Gastroesophageal sphincter (tissue), 4 donors: ENCODE data around the gene CFAP410. TPM values are rescaled to one million over a fixed set of nuclear protein-coding genes. Genes with fewer than 3 reads are reported as not detected.

Source experiments
- ATAC-seq: fragments of 150-250 bp; one replicate; pipeline ENCODE4 v1.9.1; 2016; ENCODE audit warnings: mild to moderate bottlenecking, moderate library complexity
- H3K27ac ChIP-seq, 4 donors: fragments of 200-600 bp; sonication (generic) in 3 of 4; 1 replicate in 3 of 4; 2 replicates in 1 of 4; pipeline ENCODE4 v1.5.1; 2016 to 2019
- H3K27me3 ChIP-seq: fragments of 200-600 bp; sonication (generic); one replicate; pipeline ENCODE4 v1.5.1; 2019
- H3K36me3 ChIP-seq, 2 donors: fragments of 200-600 bp; sonication (generic); one replicate each; pipeline ENCODE4 v1.5.1; 2019; ENCODE audit warnings: control low read depth in 1 of 2
- H3K4me1 ChIP-seq, 3 donors: fragments of 200-600 bp; sonication (generic); 1 replicate in 2 of 3; 2 replicates in 1 of 3; pipeline ENCODE4 v1.5.1; 2016 to 2019; ENCODE audit warnings: control low read depth in 2 of 3
- H3K4me3 ChIP-seq, 2 donors: fragments of 200-600 bp; sonication (generic); one replicate each; pipeline ENCODE4 v1.5.1; 2019; ENCODE audit warnings: mild to moderate bottlenecking in 1 of 2, moderate library complexity in 1 of 2
- H3K9me3 ChIP-seq, 3 donors: fragments of 200-600 bp; sonication (generic); one replicate each; pipeline ENCODE4 v1.5.1; 2017 to 2019; ENCODE audit warnings: control low read depth in 2 of 3
- EP300 ChIP-seq: sonication (generic); formaldehyde crosslinking; IDR thresholded peaks from one replicate; pipeline ENCODE4 v1.6.1; 2017; ENCODE audit warnings: antibody characterized with exemption, mild to moderate bottlenecking
- POLR2A ChIP-seq, 2 donors: fragments of 450-650 bp; IDR thresholded peaks; one replicate each; pipeline ENCODE4 v1.6.1; 2017; ENCODE audit warnings: antibody characterized with exemption in 2 of 2, mild to moderate bottlenecking in 2 of 2, moderate library complexity in 1 of 2
- POLR2AphosphoS5 ChIP-seq: sonication (generic); formaldehyde crosslinking; IDR thresholded peaks from one replicate; pipeline ENCODE4 v1.6.1; 2017; ENCODE audit warnings: antibody characterized with exemption
- WGBS, 2 donors: methylation state at CpG; one replicate each; pipeline ENCODE4 v1.1.5; 2018; ENCODE audit warnings: low coverage in 1 of 2; 5-methylcytosine and 5-hydroxymethylcytosine counted together
- total RNA-seq, 4 donors: library from RNA; depleted of rRNA; stranded (reverse); fragments of >200 nt; gene quantifications; one replicate each; pipeline ENCODE4 v1.1.0, GENCODE V29; 2016
- TF ChIP-seq, protein P1 (sequence below), 4 experiments: fragments of 200-600 bp in 2 of 4; fragments of 450-650 bp in 2 of 4; sonication (generic) in 1 of 4; IDR thresholded peaks; one replicate each; pipeline ENCODE4 v1.5.1; 2017 to 2019; ENCODE audit warnings: antibody characterized with exemption in 4 of 4, mild to moderate bottlenecking in 2 of 4, moderate library complexity in 2 of 4

CFAP410 gene
- total RNA-seq, 4 donors from 2014 or later: 26.2 to 35.0 (median 30.2) TPM

DNA sequence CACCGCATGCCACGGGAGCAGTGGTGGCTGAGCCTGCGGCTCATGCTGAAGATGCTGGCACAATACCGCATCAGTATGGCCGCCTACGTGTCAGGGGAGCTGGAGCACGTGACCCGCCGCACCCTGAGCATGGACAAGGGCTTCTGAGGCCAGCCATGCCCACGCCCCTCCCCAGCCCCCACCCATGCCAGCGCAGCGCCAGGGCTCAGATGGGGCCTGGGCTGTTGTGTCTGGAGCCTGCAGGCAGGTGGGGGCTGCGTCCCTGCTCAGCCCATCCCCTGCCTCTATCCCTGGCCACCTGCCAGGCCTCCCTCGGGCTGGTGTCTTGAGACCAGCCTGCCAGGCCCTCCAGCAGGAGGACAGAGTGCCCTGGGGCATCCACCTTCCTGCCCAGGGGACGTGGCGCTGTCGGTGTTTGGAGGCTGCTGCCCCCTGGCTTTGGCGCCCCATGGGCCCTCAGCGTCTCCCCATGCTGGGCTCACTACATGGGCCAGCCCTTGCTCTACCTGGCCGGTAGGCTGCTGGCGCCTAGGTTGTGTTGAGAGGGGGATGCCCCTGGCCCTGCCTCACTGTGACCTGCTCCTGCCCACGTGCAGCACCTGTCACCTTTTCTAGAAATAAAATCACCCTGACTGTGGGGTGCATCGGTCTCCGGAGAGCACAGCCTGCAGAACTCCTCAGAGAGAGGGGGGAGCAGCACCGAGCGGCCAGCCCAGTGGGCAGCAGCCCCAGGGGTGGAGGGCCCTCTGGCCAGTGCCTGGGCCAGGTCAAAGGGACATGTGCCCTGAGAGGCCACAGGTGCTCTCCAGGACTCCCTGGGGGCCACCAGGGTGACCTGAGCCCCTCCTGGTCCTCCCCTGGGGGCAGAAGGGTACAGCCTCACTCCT, 12.2 kb downstream of the CFAP410 start:
- no peaks in the 10 kb centered on the region for H3K4me1 ChIP-seq
- no peak overlapping the region for H3K27ac ChIP-seq
- H3K9me3 ChIP-seq: no peaks in the 10 kb centered on the region
- H3K27me3 ChIP-seq: no peaks in the 10 kb centered on the region
- WGBS, 2 donors: no CpG with 5 or more reads among the region's 26 CpGs
- H3K36me3 ChIP-seq: peaks cover 0 to 93% of the 10 kb centered on the region in 2 donors
- no peak for ATAC-seq
- TF ChIP-seq POLR2A (IDR thresholded peaks at IDR 0.05): no peak
- TF ChIP-seq, protein P1, sequence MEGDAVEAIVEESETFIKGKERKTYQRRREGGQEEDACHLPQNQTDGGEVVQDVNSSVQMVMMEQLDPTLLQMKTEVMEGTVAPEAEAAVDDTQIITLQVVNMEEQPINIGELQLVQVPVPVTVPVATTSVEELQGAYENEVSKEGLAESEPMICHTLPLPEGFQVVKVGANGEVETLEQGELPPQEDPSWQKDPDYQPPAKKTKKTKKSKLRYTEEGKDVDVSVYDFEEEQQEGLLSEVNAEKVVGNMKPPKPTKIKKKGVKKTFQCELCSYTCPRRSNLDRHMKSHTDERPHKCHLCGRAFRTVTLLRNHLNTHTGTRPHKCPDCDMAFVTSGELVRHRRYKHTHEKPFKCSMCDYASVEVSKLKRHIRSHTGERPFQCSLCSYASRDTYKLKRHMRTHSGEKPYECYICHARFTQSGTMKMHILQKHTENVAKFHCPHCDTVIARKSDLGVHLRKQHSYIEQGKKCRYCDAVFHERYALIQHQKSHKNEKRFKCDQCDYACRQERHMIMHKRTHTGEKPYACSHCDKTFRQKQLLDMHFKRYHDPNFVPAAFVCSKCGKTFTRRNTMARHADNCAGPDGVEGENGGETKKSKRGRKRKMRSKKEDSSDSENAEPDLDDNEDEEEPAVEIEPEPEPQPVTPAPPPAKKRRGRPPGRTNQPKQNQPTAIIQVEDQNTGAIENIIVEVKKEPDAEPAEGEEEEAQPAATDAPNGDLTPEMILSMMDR (IDR thresholded peaks at IDR 0.05): no peak
- TF ChIP-seq POLR2AphosphoS5: no peak
- TF ChIP-seq EP300: no peak
- no peak overlapping the region for H3K4me3 ChIP-seq

DNA sequence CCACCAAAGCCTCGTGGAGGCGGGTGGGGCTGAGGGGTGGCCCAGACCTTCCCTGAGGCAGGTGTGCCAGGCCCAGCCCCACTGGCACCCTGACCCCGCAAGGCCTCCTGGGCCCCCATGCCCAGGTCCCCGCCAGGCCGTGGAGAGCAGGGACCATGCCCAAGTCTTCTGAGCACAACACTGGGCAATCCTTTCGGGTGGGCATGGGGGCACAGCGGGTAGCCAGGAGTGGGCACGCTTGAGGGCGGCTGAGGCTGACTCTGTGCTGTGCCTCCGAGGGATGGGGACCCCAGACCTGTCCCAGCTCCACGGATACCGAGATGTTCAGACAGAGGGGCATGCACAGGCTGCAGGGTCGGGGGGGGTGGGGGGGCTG, 12.9 kb downstream of the CFAP410 start:
- TF ChIP-seq POLR2AphosphoS5 (no peak), EP300 (no peak)
- no CpG with 5 or more reads among the region's 13 CpGs for WGBS, 2 donors
- H3K27ac ChIP-seq: no peak overlapping the region
- H3K27me3 ChIP-seq: no peaks in the 10 kb centered on the region
- H3K9me3 ChIP-seq: no peaks in the 10 kb centered on the region
- no peak for ATAC-seq
- H3K4me3 ChIP-seq: no peak overlapping the region
- H3K36me3 ChIP-seq: peaks cover 0 to 93% of the 10 kb centered on the region in 2 donors
- no peaks in the 10 kb centered on the region for H3K4me1 ChIP-seq

DNA sequence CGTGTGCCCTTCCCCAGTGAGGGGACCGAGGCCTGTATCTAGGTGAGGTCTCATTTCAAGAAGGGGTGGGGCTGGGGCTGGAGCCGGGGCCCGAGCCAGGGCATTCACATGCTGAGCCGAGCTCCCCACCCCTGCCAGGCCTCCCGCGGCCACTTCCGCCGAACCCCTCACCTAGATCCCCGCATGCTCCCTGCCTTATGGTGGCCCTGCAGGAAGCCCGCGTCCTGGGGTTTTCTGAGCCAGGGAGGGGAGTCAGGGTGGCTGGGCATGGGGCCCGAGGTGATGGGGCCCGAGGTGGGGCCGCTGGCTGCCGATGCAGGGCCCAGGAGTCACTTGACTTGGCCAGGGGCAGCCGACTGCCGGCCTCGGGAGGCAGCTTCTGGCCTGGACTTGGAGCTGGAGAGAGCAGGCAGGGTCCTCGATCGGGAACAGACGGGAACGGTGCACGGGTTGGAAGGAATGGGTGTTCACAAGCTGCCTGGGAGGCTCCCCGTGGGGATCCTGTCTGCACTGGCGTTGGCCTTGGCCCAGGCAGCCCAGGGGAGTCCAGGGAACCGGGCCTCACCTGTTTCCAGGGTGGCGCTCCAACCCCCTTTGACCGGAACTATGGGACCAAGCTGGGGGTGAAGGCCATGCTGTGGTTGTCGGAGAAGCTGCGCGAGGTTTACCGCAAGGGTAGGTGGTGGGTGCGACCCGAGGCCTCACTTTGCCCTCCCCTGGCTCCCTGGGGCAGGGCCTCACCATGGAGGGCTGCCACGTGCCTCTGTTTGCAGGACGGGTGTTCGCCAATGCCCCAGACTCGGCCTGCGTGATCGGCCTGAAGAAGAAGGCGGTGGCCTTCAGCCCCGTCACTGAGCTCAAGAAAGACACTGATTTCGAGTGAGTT, 13.6 kb downstream of the CFAP410 start:
- WGBS, 2 donors: 72% methylated on average over 5 of the region's 44 CpGs; no CpG with 5 or more reads in 1 of the 2 donors
- Histone ChIP-seq H3K9me3 (no peaks in the 10 kb centered on the region), H3K27me3 (no peaks in the 10 kb centered on the region), H3K4me1 (no peaks in the 10 kb centered on the region), H3K36me3 (peaks cover 0 to 93% of the 10 kb centered on the region in 2 donors), H3K27ac (no peak overlapping the region), H3K4me3 (no peak overlapping the region)
- TF ChIP-seq, protein P1 (IDR thresholded peaks at IDR 0.05): no peak
- TF ChIP-seq POLR2AphosphoS5 (no peak), POLR2A (IDR thresholded peaks at IDR 0.05) (no peak), EP300 (no peak)
- ATAC-seq: no peak

DNA sequence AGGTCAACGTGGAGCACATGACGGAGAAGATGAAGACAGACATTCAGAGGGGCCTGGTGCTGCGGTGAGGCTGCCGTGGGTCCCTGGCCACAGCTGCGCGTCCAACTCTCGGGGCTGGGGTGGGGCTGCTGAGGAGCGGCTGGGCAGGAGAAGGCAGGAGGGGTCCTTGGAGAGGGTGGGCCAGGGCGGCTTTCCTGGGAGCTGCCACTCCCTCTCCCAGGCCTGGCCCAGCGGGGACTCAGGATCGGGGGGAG, 14.4 kb downstream of the CFAP410 start:
- H3K4me1 ChIP-seq: no peaks in the 10 kb centered on the region
- no peak for ATAC-seq
- 92% methylated on average over 5 of the region's 11 CpGs; no CpG with 5 or more reads in 1 of the 2 donors for WGBS, 2 donors
- no peak for TF ChIP-seq POLR2AphosphoS5
- no peak for TF ChIP-seq EP300
- TF ChIP-seq, protein P1 (IDR thresholded peaks at IDR 0.05): no peak
- TF ChIP-seq POLR2A (IDR thresholded peaks at IDR 0.05): no peak
- H3K36me3 ChIP-seq: peaks cover 0 to 93% of the 10 kb centered on the region in 2 donors
- no peak overlapping the region for H3K4me3 ChIP-seq
- no peaks in the 10 kb centered on the region for H3K9me3 ChIP-seq
- no peaks in the 10 kb centered on the region for H3K27me3 ChIP-seq
- H3K27ac ChIP-seq: no peak overlapping the region

DNA sequence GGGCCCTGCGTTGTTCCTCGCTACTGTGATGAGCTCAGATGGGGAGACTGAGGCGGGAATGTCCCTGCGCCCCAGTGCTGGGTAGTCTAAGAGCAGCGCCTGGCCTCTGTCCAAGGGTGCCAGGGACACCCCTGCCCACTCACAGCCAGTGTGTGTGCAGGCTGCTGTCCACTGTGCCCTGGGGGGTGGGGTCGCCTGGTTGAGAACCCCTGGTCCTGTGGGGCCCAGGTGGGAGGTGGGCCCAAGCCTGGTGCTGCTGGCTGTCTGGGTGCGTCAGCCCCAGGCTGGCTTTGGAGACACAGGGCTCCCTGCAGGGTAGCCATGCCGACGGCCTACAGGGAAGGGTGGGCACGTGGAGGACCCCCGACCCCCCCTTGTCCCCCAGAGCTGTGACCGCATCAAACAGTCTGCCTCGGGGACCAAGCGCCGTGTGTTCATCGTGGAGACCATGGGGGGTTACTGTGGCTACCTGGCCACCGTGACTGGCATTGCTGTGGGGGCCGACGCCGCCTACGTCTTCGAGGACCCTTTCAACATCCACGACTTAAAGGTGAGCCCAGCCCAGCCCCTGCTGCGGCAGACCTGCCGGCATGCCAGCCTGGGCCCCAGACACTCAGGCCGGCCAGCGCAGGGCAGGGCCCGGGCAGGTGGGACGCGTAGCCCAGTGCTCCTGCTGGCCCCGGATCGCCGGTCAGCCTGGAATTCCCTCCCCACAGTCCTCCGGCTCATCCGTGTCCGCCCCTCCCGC, 14.9 kb downstream of the CFAP410 start:
- TF ChIP-seq POLR2A (IDR thresholded peaks at IDR 0.05): no peak
- TF ChIP-seq, protein P1 (IDR thresholded peaks at IDR 0.05): no peak
- no peak for TF ChIP-seq EP300
- TF ChIP-seq POLR2AphosphoS5: no peak
- Histone ChIP-seq H3K27me3 (no peaks in the 10 kb centered on the region), H3K4me1 (no peaks in the 10 kb centered on the region), H3K36me3 (peaks cover 0 to 93% of the 10 kb centered on the region in 2 donors), H3K4me3 (no peak overlapping the region), H3K27ac (no peak overlapping the region), H3K9me3 (no peaks in the 10 kb centered on the region)
- no peak for ATAC-seq
- WGBS, 2 donors: 100% methylated on average over 2 to 4 of the region's 37 CpGs
